Measurements from ENCODE around the gene GBA3. TPM values are rescaled to one million over a fixed set of nuclear protein-coding genes. Genes with fewer than 3 reads are reported as not detected.

GBA3 gene
- total and polyA plus RNA-seq, 2 of the 8 experiments (the other 6 are each of a cell fraction or from before 2014, with no cell fraction given) = not detected

DNA sequence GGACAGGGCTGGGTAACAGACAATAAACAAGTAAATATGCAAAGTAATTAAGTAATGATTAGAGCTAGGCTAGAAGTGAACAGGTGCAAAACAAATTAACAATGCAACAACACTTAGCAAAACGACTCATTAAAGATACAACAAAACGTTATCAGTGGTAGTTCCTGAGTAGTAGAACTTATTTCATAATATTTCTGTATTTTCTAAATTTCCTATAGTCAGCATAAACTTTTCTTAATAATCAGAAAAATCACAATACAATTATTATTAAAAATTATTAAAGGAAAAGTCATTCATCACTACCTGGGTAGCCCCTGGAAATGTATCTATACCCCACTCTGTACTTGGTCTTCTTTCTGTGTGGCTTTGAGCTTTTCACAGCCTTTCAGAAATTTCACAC, 166.6 kb downstream of the GBA3 start:
- no peaks in the 10 kb centered on the region for H3K36me3 ChIP-seq (ENCODE audit: control insufficient read depth in 2 of 4, insufficient read depth in 4 of 4, low read length in 3 of 4)
- H2BK120ac ChIP-seq (replicated peaks; ENCODE audit: low read depth, low read length) = no peak overlapping the region
- H3K9ac ChIP-seq (replicated peaks in 1 of 4; ENCODE audit: extremely low read depth in 1 of 4, low read depth in 3 of 4, low read length in 3 of 4) = no peak overlapping the region
- no peak overlapping the region for H4K91ac ChIP-seq (replicated peaks; ENCODE audit: insufficient read length, low read length)
- no peak overlapping the region for H3K4ac ChIP-seq (replicated peaks; ENCODE audit: insufficient read length, low read depth, low read length)
- H2BK15ac ChIP-seq (ENCODE audit: low read length) = no peak overlapping the region
- H3K23me2 ChIP-seq (ENCODE audit: low read depth, low read length) = no peaks in the 10 kb centered on the region
- no peak for DNase-seq (ENCODE audit: low read depth in 1 of 2, low spot score in 2 of 2)
- H2BK20ac ChIP-seq (ENCODE audit: low read length) = no peak overlapping the region
- H3K14ac ChIP-seq (ENCODE audit: insufficient read length) = no peak overlapping the region
- no peak overlapping the region for H3K4me2 ChIP-seq (ENCODE audit: insufficient read depth in 1 of 2, low read depth in 2 of 2, low read length in 2 of 2)
- CTCF ChIA-PET (ENCODE audit: partially characterized antibody) = interaction anchor here (1.5 kb wide), 1 partner anchor 17 kb away, joined by 3 read pairs; no protein-coding TSS in a partner anchor
- H3K23ac ChIP-seq (ENCODE audit: insufficient read length) = no peak overlapping the region
- H3K79me2 ChIP-seq (ENCODE audit: control insufficient read depth in 1 of 2, insufficient read depth in 2 of 2, low read length in 2 of 2) = no peaks in the 10 kb centered on the region
- no peak overlapping the region for H3K4me3 ChIP-seq (ENCODE audit: extremely low read depth in 1 of 4, insufficient read depth in 2 of 4, low read depth in 3 of 4, low read length in 4 of 4)
- no peak overlapping the region for H4K8ac ChIP-seq (ENCODE audit: extremely low read depth, insufficient read depth, low read length)
- H3K4me1 ChIP-seq (replicated peaks in 1 of 4; ENCODE audit: control insufficient read depth in 3 of 4, insufficient read depth in 4 of 4, low read length in 3 of 4) = no peaks in the 10 kb centered on the region
- no peaks in the 10 kb centered on the region for H3K79me1 ChIP-seq (ENCODE audit: low read depth, low read length)
- no peak for FAIRE-seq
- H2BK5ac ChIP-seq (ENCODE audit: low read depth, low read length) = no peak overlapping the region
- no peak overlapping the region for H2AK5ac ChIP-seq (ENCODE audit: low read depth, low read length)
- H4K20me1 ChIP-seq (replicated peaks in 1 of 2; ENCODE audit: control insufficient read depth in 1 of 2, insufficient read depth in 2 of 2, low read length in 2 of 2) = no peaks in the 10 kb centered on the region
- H3K9me3 ChIP-seq (ENCODE audit: insufficient read depth in 2 of 2, low read depth in 1 of 2, low read length in 1 of 2) = no peaks in the 10 kb centered on the region
- no peak overlapping the region for H4K5ac ChIP-seq (ENCODE audit: insufficient read length, low read depth, low read length)
- H2BK12ac ChIP-seq (ENCODE audit: low read depth, low read length) = no peak overlapping the region
- H3K56ac ChIP-seq (replicated peaks; ENCODE audit: insufficient read length, low read depth, low read length) = no peak overlapping the region
- TF ChIP-seq MAFK (IDR thresholded peaks at IDR 0.05; ENCODE audit: low read depth, low read length) (no peak), ASH2L (IDR thresholded peaks at IDR 0.05; ENCODE audit: low read length) (no peak), ZNF274 (IDR thresholded peaks at IDR 0.05; ENCODE audit: borderline replicate concordance, extremely low read depth, low read length) (no peak), TAF7 (optimal IDR thresholded peaks at IDR 0.05; ENCODE audit: borderline replicate concordance, low read depth, low read length) (no peak)
- 78% methylated on average over 2 of the region's 2 CpGs; no CpG with 5 or more reads in 1 of the 2 experiments for WGBS, 2 experiments (ENCODE audit: extremely low coverage in 1 of 2, insufficient coverage in 1 of 2, insufficient read length in 1 of 2, insufficient replicate concordance in 2 of 2, low coverage in 1 of 2, low lambda C conversion rate in 2 of 2, missing lambda C conversion rate in 1 of 2)
- H3K18ac ChIP-seq (ENCODE audit: extremely low read depth, low read length) = no peak overlapping the region
- H3K27ac ChIP-seq (ENCODE audit: low read depth, low read length) = no peak overlapping the region
- H2AFZ ChIP-seq (ENCODE audit: low read length) = no peak overlapping the region
- POLR2A ChIA-PET (ENCODE audit: partially characterized antibody) = no interaction called here
- no peaks in the 10 kb centered on the region for H3K27me3 ChIP-seq (replicated peaks in 1 of 4; ENCODE audit: control insufficient read depth in 3 of 4, extremely low read depth in 1 of 4, insufficient read depth in 3 of 4, low read length in 3 of 4)

Other genes starting within 250 kb of the GBA3 start
- gene ADGRA3, start 176.9 kb upstream of the GBA3 start, total RNA-seq (2021; fragmentation: NEBNext Ultra II Directional; extraction: Animal tissue kit (Norgen Biotek cat#: 25700)) = 58.2 and 63.0 TPM in 2 replicates
- gene ADGRA3, start 176.9 kb upstream of the GBA3 start, polyA plus RNA-seq (2011; rRNA removed) = 24.1 and 31.5 TPM in 2 replicates